ENCODE measurements around the gene G6PD.

The G6PD gene

DNA sequence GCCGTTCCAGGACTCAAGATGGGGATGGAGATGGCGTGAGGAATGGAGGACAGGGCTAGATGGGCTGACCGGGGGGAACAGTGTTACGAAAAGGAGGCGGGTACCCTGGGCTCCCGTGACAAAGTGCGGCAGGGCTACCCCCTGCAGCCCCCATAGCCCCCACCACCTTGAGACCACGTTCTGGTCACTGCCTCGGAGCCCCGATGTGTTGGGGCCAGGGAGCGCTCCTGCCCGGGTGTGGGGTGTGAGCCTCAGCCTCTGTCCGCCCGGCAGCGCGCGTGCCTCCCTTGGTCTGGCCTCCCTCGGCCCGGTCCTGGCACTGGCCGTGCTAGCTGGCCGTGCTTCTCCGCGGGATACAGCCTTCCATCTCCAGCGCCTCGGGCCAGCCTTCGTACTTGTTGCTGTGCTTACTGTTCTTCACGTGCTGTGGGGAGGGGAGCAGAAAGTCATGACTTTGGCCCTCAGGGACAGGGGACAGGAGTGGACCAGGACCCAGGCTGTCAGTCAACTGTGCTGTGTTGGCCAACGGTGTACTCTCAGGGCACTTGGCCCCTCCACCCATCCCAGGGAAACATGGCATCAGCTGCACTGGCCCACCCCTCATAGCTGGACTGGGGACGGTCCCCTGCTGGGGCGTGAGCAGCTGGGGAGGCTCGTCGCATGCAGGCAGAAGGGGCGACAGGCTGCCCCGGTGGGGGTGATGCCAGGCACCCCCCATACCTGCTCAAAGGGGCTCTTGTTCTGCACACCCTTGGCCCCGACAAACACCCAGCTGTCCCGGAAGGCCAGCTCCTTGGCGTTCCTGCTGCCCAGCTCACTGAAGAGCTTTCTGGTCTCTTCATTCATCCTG lies 39.9 kb downstream of the G6PD start (continued):
- TF ChIP-seq, protein P1, sequence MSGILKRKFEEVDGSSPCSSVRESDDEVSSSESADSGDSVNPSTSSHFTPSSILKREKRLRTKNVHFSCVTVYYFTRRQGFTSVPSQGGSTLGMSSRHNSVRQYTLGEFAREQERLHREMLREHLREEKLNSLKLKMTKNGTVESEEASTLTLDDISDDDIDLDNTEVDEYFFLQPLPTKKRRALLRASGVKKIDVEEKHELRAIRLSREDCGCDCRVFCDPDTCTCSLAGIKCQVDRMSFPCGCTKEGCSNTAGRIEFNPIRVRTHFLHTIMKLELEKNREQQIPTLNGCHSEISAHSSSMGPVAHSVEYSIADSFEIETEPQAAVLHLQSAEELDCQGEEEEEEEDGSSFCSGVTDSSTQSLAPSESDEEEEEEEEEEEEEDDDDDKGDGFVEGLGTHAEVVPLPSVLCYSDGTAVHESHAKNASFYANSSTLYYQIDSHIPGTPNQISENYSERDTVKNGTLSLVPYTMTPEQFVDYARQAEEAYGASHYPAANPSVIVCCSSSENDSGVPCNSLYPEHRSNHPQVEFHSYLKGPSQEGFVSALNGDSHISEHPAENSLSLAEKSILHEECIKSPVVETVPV (CRISPR knock-in tag; IDR thresholded peaks at IDR 0.05): no peak
- no peak for TF ChIP-seq ISL1 (CRISPR knock-in tag; IDR thresholded peaks at IDR 0.05)
- no peak for TF ChIP-seq RARB (CRISPR knock-in tag; IDR thresholded peaks at IDR 0.05)

DNA sequence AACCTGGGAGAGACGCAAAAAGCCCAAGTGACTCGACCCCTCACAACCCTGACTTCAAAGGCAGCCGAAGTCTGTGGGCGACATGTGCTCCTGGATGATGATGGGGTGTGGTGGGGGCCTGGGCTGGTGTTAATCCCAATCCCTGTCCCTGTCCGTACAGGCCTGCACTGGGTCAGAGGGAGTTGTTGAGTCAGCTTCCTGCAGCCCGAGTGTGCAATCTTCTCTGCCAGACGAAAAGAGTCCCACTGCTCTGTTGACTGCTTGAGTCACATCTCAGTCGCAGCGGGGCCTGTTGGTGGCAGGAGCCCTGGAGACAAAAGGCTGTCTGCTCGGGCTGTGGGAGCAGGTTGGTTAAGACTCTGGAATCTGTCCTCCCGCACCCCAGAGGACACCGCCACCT lies 40.9 kb downstream of the G6PD start:
- TF ChIP-seq ZC3H10 (CRISPR knock-in tag; IDR thresholded peaks at IDR 0.05): no peak
- TF ChIP-seq, protein P2, sequence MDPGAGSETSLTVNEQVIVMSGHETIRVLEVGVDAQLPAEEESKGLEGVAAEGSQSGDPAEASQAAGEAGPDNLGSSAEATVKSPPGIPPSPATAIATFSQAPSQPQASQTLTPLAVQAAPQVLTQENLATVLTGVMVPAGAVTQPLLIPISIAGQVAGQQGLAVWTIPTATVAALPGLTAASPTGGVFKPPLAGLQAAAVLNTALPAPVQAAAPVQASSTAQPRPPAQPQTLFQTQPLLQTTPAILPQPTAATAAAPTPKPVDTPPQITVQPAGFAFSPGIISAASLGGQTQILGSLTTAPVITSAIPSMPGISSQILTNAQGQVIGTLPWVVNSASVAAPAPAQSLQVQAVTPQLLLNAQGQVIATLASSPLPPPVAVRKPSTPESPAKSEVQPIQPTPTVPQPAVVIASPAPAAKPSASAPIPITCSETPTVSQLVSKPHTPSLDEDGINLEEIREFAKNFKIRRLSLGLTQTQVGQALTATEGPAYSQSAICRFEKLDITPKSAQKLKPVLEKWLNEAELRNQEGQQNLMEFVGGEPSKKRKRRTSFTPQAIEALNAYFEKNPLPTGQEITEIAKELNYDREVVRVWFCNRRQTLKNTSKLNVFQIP (CRISPR knock-in tag; IDR thresholded peaks at IDR 0.05; ENCODE audit: borderline replicate concordance, low read depth): no peak
- TF ChIP-seq ISL1 (CRISPR knock-in tag; IDR thresholded peaks at IDR 0.05): no peak
- TF ChIP-seq BACH2 (CRISPR knock-in tag; IDR thresholded peaks at IDR 0.05; ENCODE audit: borderline replicate concordance): no peak
- TF ChIP-seq, protein P3, sequence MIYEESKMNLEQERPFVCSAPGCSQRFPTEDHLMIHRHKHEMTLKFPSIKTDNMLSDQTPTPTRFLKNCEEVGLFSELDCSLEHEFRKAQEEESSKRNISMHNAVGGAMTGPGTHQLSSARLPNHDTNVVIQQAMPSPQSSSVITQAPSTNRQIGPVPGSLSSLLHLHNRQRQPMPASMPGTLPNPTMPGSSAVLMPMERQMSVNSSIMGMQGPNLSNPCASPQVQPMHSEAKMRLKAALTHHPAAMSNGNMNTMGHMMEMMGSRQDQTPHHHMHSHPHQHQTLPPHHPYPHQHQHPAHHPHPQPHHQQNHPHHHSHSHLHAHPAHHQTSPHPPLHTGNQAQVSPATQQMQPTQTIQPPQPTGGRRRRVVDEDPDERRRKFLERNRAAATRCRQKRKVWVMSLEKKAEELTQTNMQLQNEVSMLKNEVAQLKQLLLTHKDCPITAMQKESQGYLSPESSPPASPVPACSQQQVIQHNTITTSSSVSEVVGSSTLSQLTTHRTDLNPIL (CRISPR knock-in tag; IDR thresholded peaks at IDR 0.05; ENCODE audit: low read depth): no peak
- TF ChIP-seq, protein P4, sequence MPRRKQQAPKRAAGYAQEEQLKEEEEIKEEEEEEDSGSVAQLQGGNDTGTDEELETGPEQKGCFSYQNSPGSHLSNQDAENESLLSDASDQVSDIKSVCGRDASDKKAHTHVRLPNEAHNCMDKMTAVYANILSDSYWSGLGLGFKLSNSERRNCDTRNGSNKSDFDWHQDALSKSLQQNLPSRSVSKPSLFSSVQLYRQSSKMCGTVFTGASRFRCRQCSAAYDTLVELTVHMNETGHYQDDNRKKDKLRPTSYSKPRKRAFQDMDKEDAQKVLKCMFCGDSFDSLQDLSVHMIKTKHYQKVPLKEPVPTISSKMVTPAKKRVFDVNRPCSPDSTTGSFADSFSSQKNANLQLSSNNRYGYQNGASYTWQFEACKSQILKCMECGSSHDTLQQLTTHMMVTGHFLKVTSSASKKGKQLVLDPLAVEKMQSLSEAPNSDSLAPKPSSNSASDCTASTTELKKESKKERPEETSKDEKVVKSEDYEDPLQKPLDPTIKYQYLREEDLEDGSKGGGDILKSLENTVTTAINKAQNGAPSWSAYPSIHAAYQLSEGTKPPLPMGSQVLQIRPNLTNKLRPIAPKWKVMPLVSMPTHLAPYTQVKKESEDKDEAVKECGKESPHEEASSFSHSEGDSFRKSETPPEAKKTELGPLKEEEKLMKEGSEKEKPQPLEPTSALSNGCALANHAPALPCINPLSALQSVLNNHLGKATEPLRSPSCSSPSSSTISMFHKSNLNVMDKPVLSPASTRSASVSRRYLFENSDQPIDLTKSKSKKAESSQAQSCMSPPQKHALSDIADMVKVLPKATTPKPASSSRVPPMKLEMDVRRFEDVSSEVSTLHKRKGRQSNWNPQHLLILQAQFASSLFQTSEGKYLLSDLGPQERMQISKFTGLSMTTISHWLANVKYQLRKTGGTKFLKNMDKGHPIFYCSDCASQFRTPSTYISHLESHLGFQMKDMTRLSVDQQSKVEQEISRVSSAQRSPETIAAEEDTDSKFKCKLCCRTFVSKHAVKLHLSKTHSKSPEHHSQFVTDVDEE (CRISPR knock-in tag; IDR thresholded peaks at IDR 0.05): no peak
- peak; percentile 61 for ATAC-seq

DNA sequence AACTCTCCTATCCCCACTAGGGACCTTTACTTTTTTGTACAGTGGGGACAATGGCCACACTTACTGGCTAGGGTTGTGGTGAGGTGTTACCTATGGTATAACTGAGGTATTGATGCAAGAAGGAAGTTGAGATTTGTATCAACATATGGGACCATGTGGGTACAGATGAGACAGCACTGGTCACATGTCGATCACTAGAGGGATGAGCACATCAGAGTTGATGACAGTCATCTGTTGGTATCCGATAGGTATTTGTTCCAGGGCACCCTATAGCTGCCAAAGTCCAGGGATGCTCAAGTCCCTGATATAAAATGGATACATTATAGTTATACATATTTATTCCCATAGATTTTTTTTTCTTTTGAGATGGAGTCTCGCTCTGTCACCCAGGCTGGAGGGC lies 43.7 kb downstream of the G6PD start:
- ATAC-seq: no peak

More for the DNA sequence above, 43.7 kb downstream of the G6PD start:
- no peak for TF ChIP-seq ZC3H10 (CRISPR knock-in tag; IDR thresholded peaks at IDR 0.05)
- no peak for TF ChIP-seq ZNF8 (CRISPR knock-in tag; IDR thresholded peaks at IDR 0.05)
- no peak for TF ChIP-seq BACH2 (CRISPR knock-in tag; IDR thresholded peaks at IDR 0.05; ENCODE audit: borderline replicate concordance)
- TF ChIP-seq ZFP30 (CRISPR knock-in tag; IDR thresholded peaks at IDR 0.05): no peak
- TF ChIP-seq, protein P2 (CRISPR knock-in tag; IDR thresholded peaks at IDR 0.05; ENCODE audit: borderline replicate concordance, low read depth): no peak
- TF ChIP-seq, protein P5, sequence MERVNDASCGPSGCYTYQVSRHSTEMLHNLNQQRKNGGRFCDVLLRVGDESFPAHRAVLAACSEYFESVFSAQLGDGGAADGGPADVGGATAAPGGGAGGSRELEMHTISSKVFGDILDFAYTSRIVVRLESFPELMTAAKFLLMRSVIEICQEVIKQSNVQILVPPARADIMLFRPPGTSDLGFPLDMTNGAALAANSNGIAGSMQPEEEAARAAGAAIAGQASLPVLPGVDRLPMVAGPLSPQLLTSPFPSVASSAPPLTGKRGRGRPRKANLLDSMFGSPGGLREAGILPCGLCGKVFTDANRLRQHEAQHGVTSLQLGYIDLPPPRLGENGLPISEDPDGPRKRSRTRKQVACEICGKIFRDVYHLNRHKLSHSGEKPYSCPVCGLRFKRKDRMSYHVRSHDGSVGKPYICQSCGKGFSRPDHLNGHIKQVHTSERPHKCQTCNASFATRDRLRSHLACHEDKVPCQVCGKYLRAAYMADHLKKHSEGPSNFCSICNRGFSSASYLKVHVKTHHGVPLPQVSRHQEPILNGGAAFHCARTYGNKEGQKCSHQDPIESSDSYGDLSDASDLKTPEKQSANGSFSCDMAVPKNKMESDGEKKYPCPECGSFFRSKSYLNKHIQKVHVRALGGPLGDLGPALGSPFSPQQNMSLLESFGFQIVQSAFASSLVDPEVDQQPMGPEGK (CRISPR knock-in tag; IDR thresholded peaks at IDR 0.05; ENCODE audit: borderline replicate concordance): no peak
- TF ChIP-seq SNAI2 (CRISPR knock-in tag; IDR thresholded peaks at IDR 0.05): no peak
- TF ChIP-seq, protein P3 (CRISPR knock-in tag; IDR thresholded peaks at IDR 0.05; ENCODE audit: low read depth): no peak
- TF ChIP-seq ISL1 (CRISPR knock-in tag; IDR thresholded peaks at IDR 0.05): no peak
- no peak for TF ChIP-seq GLIS3 (CRISPR knock-in tag; IDR thresholded peaks at IDR 0.05)
- TF ChIP-seq ZNF565 (CRISPR knock-in tag; conservative IDR thresholded peaks at IDR 0.05; ENCODE audit: low read depth): no peak
- TF ChIP-seq TOX (CRISPR knock-in tag; IDR thresholded peaks at IDR 0.05; ENCODE audit: borderline replicate concordance): no peak
- no peak for TF ChIP-seq OSR1 (CRISPR knock-in tag; IDR thresholded peaks at IDR 0.05)
- no peak for TF ChIP-seq PPARA (CRISPR knock-in tag; IDR thresholded peaks at IDR 0.05; ENCODE audit: borderline replicate concordance)
- TF ChIP-seq, protein P1 (CRISPR knock-in tag; IDR thresholded peaks at IDR 0.05): no peak
- TF ChIP-seq, protein P4 (CRISPR knock-in tag; IDR thresholded peaks at IDR 0.05): no peak
- no peak for TF ChIP-seq ARNTL (CRISPR knock-in tag; IDR thresholded peaks at IDR 0.05; ENCODE audit: borderline replicate concordance, low read depth)

Data from SK-N-SH treated with all-trans-retinoic acid at 6 μM for 48 hours (cell line).